Stimulated activated CD8-positive, alpha-beta memory T cell treated with anti-CD3 and anti-CD28 coated beads, Interleukin-4, amount 100 ng/mL, for 48 hours (primary cell): ENCODE results near the gene ABR.
"Not testable (repeated sequence)": the region's sequence is repeated elsewhere in the genome, so short reads cannot be mapped to it uniquely, and the experiment has no call there.

ENCODE experiments used
- DNase-seq: peaks from one replicate; pipeline ENCODE4 v3.0.0-alpha.2; 2020

Gene ABR

GRCh38 chr17:1199271-1199743, 19.5 kb upstream of the ABR start:
- not testable (repeated sequence) for DNase-seq

- peak; percentile 77 for DNase-seq
These were observed 18.2 kb upstream of the ABR start for GRCh38 chr17:1197781-1198490.

DNA sequence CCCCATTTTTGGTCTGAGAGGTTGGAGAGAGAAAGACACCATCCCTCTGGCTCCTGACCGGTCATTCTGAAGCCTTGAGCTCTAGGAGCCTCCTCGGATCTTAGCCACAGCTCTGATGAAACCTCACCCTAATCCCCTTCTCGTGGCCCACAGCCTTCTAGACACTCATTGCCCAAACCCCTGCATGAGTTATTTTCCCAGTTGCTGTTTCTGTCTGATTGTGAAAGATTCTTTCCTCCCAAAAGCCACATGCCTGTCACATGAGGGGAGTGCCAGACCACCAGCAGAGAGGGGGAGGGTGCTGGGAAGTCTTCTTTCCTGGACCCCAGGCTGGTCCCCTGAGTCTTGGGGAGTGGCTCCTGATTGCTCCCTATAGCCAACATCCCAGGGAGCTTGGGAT, 17.6 kb upstream of the ABR start:
- DNase-seq: peak; percentile 53

GRCh38 chr17:1196946-1197345, 17.2 kb upstream of the ABR start:
- no peak for DNase-seq

DNA sequence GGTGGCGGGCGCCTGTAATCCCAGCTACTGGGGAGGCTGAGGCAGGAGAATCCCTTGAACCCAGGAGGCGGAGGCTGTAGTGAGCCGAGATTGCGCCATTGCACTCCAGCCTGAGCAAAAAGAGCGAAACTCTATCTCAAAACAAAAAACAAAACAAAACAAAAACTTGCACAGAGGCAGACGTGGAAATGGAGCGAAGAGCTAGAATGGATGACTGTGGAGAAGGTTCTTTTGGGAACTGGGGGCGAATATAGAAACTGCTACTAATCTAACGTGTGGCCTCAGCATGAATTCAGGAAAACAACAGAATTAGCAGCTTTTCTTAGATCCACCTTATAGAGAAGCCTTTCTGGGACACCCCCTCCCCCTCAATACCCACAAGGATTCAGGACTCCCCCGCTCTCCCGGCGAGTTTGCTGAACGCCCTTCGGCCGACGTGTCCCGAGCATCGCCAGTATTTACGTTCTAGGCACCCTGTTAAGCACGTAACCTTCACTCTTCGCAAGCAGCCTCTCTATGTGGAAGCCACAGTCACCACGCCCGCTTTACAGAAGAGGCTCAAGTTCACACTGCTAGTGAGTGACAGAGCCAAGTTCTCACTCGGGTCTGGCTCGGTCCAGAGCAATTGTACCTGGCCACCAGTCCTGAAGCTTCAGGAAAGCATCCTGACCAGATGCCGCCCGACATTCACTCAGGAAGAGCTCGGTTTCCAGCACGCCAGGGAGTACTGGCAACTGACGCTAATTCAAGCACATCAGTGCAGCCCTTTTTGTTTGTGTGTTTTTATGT, 13.3 kb upstream of the ABR start:
- no peak for DNase-seq

GRCh38 chr17:1190751-1191331, 11.1 kb upstream of the ABR start:
- DNase-seq: no peak

- DNase-seq: no peak
These were observed 9.2 kb upstream of the ABR start for GRCh38 chr17:1188812-1189504.

DNA sequence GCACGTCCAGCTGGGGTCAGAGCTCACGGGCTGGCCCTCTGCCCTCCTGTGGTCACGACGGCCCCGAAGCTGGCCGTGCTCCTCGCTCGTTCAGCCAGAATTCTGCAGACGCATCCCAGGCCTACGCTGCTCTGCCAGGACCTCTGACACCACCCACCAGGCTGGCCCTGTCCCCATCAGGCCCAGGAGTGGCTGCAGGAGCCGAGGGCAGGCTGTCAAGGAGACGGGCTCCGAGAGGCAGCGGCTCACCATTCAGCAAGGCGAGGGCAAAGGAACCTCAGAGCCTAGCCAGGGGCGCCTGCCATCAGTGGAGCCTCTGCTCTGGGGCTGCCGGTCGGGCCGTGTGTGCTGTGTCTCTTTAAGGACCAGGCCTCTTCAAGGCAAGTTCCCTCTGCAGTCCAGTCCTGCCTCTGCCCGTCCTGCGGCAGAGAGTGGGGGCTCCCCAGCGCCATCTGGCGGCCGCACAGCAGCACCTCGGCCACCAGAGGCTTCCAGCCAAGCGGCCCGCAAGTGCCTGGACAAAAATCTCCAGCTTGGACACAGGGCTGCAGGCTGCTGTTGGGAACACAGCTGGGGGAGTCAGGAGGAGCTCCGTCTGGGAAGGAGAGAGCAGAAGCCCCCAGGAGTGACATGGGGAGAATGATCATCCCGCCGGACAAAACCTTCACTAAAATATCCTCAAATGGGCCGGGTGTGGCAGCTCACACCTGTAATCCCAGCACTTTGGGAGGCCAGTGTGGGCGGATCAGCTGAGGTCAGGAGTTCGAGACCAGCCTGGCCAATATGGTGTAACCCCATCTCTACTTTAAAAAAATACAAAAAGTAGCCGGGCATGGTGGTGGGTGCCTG, 7.4 kb upstream of the ABR start:
- peak; percentile 86 for DNase-seq

DNA sequence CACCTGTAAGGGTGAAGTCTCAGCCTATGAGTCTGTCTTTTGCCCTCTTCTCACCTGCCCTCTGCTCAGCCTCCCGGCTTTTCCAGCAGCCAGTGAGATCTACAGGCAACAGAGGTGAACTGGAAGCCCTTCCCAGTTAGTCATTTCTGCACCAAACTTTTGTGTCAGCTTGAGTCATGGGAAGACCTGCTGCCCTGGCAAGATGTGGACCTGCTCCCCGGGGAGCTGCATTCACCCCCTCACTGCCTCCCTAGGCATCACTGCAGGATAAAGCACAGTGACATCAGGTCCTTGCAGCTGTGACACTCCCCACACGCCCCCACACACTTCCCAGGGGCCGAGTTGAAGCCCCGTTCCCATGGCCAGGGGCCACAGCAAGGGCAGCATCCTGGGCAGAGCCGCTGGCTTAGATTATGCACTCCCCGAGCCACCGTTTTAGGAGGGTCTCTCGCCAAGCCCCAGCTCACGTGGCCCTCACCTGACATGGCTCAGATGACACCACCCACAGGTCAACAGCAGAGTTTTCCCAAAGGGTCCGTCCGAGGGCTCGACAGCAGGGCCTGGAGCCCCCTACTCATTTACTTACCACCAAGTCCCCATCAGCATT, 6.5 kb upstream of the ABR start:
- DNase-seq: no peak

DNA sequence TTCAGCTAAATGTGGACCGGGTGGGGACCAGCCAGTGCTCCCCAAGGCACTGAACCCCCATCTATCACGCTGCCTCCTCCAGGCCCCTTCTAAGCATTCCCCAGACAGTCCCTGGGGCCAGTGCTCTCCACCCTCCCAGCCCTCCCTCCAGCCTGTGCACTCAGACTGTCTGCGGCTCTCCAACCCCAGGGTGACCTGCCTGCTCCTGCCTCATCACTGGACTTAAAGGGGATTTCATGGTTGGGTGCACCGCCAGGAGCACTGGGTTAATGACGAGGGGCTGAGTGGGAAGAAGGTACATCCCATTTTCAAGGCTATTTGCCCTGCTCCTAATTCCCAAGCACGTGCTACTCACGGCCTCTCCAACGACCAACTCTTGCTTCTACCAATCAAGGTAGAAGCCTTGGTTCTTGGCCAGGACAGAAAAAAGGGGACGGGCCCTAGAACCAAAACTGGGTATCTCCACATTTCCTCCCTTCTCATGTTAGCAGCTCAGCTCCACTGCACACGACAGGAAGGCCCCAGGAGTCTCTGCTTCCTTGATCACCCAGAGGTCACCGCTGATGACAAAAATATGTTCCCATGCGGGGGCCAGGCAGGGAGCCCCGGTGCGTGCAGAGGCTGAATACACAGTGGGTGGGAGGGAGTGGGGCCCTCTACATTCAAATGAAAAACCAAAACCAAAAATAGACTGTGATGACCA, 3.5 kb upstream of the ABR start:
- peak; percentile 49 for DNase-seq

- no peak for DNase-seq
These were observed 3.0 kb upstream of the ABR start for GRCh38 chr17:1182811-1183170.

DNA sequence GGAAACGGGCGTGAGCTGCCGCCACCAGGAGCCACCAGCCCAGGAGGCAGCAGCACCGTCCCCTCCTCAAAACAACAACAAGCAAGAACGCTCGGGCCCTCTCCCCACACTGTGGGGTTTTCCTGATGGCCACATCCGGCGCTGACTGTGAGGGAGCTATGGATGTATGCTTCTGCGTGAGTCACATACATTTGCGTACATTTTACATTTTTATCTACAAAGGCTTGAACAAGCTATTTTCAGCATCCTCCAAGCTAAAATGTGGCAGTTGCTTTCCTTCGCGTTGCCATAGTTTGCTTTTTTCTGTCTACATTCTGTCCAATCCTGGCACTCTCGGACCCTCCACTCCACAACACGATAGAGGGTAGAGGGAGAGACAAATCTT, 2.0 kb upstream of the ABR start:
- no peak for DNase-seq

DNA sequence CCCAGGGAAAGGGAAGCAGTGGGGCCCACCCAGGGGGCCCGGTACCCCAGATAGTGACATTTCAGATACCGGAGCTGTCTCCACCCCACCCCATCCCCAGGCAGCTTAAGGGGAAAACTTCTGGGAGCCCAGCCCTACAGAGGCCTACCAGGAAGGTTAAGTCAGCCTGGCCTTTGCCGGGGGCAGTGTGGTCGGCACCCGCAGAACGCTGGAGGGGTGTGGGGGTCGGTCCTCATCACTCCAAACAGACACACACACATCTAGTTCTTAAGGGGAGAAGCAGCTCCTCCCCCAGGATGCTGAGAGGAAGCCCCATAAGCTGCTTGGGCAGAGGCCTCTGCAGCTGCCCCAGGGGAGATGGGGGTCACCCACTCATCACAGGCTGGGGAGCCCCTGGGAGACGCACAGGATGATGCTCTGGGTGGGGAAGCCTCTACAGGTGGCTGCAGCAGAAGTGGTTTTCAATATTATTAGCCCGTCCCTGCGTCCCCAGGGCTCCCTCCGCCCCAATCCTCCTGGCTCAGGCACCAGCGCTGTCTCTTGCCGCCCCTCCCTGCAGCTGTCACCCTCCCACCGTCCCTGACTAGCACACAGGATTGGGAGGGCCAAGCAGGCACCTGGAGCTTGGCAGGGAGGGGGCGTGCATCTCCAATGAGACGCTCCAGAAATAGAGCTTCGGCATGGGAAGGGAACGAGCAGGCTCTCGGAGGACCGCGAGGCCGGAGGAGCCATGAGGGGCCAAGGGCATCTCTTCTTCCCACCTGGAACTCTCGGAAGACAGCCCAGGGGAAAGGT, 1.4 kb upstream of the ABR start:
- no peak for DNase-seq

GRCh38 chr17:1179112-1179817, 516 bp downstream of the ABR start:
- peak; percentile 45 for DNase-seq

DNA sequence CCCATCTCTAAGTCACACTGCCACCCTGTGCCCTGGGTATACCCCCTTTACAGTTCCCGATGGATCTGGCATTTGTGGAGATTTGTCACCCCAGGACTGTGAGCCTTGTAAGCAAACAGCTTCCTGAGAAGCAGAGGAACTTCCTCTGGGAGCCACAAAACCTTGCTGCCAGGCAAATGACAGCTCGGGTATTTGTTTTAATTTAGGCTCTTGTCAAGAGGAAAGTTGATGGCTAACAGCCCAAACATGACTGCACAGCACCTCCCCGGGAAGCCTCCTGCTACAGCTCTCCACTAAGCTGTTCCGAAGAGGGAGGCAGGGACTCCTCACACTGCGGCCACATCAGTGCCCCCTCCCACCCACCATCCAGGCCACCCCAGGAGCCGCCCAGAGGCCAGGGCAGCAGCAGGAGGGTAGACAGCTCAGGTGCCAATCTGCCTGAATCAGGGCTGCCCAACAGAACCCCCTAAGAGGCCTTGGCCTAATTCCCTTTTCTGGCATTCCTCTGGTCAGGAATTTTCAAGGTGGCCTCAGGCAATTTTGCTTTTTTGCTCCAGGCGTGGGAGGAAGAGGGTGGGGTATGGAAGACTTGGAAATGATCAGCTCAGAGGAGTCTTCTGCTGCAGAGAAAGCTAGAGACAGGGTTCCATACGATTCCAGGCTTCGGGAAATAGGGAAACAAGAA, 2.6 kb downstream of the ABR start:
- DNase-seq: no peak

GRCh38 chr17:1174263-1174880, 5.4 kb downstream of the ABR start:
- no peak for DNase-seq

DNA sequence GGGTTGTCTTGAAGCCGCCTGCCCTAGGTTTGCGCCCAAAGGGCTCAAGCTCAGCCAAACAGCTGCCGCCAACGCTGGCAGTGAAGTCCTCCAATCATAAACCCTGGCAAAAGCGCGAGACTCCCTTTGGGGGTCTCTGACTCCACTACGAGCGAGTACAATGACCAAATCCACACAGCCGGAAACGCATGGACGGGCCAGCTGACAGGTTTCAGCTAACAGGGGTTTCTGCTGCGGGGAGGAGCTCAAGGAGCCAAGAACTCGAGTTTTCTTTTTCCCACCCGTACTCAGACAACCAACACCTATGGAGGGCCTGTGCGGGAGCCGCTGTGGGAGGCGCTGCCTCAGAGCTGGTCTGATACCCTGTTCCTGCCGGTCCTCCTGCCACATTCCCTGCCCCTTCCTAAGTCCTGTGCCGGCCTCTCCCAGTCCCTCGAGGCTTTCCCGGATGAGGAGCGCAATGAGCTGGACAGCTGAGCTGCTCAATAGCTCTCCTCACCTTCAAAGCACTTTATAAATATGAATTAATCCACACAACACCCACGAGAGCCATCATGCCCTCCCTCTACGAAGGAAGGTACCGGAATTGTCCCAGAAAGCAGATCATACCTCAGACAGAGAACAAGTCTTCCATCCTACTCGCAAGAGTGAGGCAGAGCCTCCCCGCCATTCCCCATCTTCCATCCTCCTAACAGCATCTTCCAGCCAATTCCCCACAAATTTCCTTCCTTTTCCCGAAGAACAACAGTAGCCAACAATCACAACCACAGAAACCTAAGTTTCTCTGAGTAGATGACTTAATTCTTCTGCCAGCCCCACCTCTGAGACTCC, 6.1 kb downstream of the ABR start:
- DNase-seq: no peak

DNA sequence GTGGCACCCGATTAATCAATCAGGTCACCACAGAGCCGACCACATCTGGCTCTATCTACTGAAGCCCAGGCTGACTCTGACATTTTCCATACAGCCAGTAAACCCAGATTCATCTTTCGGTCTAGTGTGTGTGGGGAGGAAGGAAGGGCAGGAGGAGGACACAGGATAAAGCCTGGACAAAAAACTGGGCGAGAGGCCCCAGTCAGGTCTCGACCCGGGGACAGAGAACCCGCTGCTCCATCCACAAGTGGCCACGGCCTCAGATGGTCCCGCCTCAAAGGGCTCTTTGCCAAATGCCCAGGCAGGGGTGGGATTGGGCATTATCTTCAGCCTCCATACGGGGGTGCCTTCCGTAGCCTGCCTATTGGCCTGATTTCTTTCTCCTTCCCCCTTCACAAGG, 7.8 kb downstream of the ABR start:
- DNase-seq: no peak
